GM06990 (cell line): ENCODE results near the gene ABCC4.

Source experiments
- DNase-seq: peaks from one replicate; pipeline ENCODE4 v3.0.0-alpha.2; 2011; ENCODE audit not compliant: insufficient read length; ENCODE audit errors: extremely low read depth
- H3K27me3 ChIP-seq: replicated peaks from 2 replicates; pipeline ENCODE4 v1.6.0; 2011; ENCODE audit warnings: low read length; ENCODE audit not compliant: control insufficient read depth, insufficient read depth
- H3K36me3 ChIP-seq: 2 replicates; pipeline ENCODE4 v1.5.1; 2011; ENCODE audit warnings: low read length; ENCODE audit not compliant: control insufficient read depth, insufficient read depth
- H3K4me3 ChIP-seq: replicated peaks from 2 replicates; pipeline ENCODE4 v1.5.1; 2011; ENCODE audit warnings: low read depth, mild to moderate bottlenecking, control low read depth, low read length
- TF ChIP-seq, protein P1 (sequence below): IDR thresholded peaks from 2 replicates; pipeline ENCODE4 v1.5.1; 2011; ENCODE audit warnings: low read length, control low read depth, mild to moderate bottlenecking, inconsistent platforms; ENCODE audit not compliant: insufficient read depth, poor library complexity, severe bottlenecking

ABCC4 gene, protein sequence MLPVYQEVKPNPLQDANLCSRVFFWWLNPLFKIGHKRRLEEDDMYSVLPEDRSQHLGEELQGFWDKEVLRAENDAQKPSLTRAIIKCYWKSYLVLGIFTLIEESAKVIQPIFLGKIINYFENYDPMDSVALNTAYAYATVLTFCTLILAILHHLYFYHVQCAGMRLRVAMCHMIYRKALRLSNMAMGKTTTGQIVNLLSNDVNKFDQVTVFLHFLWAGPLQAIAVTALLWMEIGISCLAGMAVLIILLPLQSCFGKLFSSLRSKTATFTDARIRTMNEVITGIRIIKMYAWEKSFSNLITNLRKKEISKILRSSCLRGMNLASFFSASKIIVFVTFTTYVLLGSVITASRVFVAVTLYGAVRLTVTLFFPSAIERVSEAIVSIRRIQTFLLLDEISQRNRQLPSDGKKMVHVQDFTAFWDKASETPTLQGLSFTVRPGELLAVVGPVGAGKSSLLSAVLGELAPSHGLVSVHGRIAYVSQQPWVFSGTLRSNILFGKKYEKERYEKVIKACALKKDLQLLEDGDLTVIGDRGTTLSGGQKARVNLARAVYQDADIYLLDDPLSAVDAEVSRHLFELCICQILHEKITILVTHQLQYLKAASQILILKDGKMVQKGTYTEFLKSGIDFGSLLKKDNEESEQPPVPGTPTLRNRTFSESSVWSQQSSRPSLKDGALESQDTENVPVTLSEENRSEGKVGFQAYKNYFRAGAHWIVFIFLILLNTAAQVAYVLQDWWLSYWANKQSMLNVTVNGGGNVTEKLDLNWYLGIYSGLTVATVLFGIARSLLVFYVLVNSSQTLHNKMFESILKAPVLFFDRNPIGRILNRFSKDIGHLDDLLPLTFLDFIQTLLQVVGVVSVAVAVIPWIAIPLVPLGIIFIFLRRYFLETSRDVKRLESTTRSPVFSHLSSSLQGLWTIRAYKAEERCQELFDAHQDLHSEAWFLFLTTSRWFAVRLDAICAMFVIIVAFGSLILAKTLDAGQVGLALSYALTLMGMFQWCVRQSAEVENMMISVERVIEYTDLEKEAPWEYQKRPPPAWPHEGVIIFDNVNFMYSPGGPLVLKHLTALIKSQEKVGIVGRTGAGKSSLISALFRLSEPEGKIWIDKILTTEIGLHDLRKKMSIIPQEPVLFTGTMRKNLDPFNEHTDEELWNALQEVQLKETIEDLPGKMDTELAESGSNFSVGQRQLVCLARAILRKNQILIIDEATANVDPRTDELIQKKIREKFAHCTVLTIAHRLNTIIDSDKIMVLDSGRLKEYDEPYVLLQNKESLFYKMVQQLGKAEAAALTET (N-terminal part only)

DNA sequence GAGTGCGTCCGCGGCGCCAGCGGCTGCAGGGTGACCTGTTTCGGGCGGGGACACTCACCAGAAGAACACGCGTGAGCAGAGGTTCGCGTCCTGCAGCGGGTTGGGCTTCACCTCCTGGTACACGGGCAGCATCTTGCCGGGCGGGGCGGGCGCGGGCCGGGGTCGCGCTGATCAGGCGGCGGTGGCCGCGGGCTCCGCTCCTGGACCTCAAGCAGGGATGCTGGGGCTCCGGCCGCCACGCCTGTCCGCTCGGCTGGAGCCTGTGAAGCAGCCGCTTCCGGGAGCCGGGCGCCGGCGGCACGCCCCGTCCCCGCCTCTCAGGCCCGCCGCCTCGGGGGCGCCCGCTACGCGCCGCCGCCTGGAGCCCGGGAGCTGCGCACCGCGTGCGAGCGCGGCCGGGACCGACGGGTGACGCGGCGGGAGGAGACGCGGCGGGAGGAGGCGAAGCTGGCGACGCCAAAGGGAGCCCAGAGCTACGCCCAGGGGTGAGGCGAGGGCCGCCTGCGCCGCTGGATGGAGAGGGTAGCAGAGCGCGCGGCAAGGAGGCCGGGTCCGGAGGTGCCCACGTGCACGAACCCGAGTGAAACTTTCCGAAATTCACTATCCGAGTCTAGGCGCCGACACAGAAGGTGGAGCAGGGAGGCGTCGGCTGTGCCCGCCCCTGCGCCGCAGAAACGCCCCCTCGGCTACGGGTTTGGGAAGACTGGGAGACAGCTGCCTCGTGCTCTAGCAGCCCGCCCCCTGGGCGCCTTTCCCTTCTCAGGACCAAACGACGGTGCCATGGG, at the start of gene ABCC4:
Gene ABCC4, minus strand, starts transcription at position 269 of the 785 bp plus-strand sequence. Its CDS starts 137 bp downstream, at position 132.
- no peaks in the 10 kb centered on the region for H3K27me3 ChIP-seq
- DNase-seq = peak; percentile 89
- H3K36me3 ChIP-seq = no peaks in the 10 kb centered on the region
- peak within 1 kb of the TSS; percentile 78 for H3K4me3 ChIP-seq
- TF ChIP-seq, protein P1, sequence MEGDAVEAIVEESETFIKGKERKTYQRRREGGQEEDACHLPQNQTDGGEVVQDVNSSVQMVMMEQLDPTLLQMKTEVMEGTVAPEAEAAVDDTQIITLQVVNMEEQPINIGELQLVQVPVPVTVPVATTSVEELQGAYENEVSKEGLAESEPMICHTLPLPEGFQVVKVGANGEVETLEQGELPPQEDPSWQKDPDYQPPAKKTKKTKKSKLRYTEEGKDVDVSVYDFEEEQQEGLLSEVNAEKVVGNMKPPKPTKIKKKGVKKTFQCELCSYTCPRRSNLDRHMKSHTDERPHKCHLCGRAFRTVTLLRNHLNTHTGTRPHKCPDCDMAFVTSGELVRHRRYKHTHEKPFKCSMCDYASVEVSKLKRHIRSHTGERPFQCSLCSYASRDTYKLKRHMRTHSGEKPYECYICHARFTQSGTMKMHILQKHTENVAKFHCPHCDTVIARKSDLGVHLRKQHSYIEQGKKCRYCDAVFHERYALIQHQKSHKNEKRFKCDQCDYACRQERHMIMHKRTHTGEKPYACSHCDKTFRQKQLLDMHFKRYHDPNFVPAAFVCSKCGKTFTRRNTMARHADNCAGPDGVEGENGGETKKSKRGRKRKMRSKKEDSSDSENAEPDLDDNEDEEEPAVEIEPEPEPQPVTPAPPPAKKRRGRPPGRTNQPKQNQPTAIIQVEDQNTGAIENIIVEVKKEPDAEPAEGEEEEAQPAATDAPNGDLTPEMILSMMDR = no peak

DNA sequence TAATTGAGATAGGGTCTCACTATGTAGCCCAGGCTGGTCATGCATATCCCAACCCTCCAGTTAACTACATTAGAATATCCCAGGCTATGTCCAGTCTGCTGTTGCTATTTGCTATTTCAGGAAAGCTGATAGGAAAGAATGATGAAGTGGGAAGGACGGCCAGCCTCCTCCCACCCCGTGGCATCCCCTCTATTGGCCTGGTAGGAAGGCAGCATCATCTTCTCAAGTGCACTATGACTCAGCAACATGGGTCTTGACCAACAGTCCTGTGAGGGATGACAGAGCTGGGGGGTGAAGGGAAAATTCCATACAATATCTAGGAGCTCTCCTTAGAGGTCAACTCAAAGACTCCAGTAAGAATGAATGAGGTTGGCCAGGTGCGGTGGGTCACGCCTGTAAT, 48.0 kb upstream of the ABCC4 start:
- TF ChIP-seq, protein P1 = no peak
- no peaks in the 10 kb centered on the region for H3K27me3 ChIP-seq
- no peak overlapping the region for H3K4me3 ChIP-seq
- no peaks in the 10 kb centered on the region for H3K36me3 ChIP-seq
- DNase-seq = no peak

DNA sequence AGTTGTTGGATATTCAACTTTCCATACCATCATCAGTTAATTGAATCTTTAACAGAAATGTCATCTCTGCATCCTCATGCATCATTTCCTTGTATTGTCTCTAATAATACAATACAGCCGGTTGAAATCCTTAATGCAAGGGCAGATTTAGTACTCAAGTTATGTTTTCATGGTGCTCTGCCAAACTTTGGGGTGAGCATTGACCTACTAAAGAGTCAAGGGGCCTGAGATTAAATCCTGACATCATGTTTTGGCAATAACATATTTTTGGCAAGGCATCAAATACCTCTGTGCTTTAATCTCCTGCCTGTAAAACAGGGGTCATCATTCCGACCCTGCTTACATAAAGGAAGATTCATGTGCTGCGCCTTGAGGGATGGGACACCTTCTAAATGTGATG, 42.7 kb upstream of the ABCC4 start:
- no peaks in the 10 kb centered on the region for H3K36me3 ChIP-seq
- no peaks in the 10 kb centered on the region for H3K27me3 ChIP-seq
- TF ChIP-seq, protein P1 = no peak
- no peak overlapping the region for H3K4me3 ChIP-seq
- no peak for DNase-seq

DNA sequence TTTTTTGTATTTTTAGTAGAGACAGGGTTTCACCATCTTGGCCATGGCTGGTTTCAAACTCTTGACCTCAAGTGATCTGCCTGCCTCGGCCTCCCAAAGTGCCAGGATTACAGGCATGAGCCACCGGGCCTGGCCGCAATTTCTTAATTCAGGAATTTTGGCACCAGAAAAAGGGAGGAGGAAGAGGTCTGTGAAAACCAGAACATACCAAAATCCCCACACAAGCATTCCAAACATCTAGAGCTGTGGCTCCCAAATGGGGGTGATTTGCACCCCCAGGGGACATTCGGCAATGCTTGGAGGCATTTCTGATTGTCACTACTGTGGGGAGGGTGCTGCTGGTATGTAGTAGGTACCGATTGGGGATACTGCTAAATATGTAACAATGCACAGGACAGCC, 40.2 kb upstream of the ABCC4 start:
- TF ChIP-seq, protein P1 = no peak
- Histone ChIP-seq H3K4me3 (no peak overlapping the region), H3K27me3 (no peaks in the 10 kb centered on the region), H3K36me3 (no peaks in the 10 kb centered on the region)
- no peak for DNase-seq

DNA sequence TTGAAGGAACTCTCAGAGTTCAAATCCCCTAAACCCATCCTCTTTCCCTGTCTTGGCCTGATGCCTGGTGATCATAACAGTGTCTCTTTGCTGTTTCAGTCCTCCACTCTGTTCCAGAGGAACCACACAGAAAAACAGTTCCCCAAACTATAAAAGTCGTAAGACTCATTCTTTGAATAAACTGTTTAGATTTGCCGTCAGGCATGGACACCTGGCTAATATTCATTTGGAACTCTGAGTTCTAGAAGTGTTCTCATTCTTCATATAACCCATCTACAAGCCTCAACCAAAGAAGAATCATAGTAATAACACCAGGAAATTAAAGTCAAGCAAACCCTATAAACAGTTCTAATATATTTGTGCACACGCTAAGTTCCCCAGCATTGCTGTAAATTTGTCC, 37.7 kb upstream of the ABCC4 start:
- DNase-seq = no peak
- no peaks in the 10 kb centered on the region for H3K36me3 ChIP-seq
- TF ChIP-seq, protein P1 = no peak
- no peaks in the 10 kb centered on the region for H3K27me3 ChIP-seq
- no peak overlapping the region for H3K4me3 ChIP-seq
